PC-3 (cell line): ENCODE results near the gene RASAL2. TPM values are rescaled to one million over a fixed set of nuclear protein-coding genes. Genes with fewer than 3 reads are reported as not detected.

ENCODE experiments used
- ATAC-seq: fragments of 200-7000 bp; cut with Tn5 transposase; 2 replicates; pipeline ENCODE4 v1.9.1; 2020; ENCODE audit warnings: mild to moderate bottlenecking, moderate library complexity
- BruUV-seq: library from RNA; stranded (reverse); fragments of 400-500 nt; replicated peaks from 2 replicates; lab custom pipeline; 2021; lab: Mats Ljungman, UMichigan
- CTCF ChIA-PET: fragments of 300-600 bp; sonication (Branson Sonifier 250); formaldehyde crosslinking; loops from one replicate; lab custom pipeline; 2022; ENCODE audit warnings: antibody characterized with exemption; lab: Charles Lee
- POLR2A ChIA-PET: fragments of 300-600 bp; sonication (Branson Sonifier 250); formaldehyde crosslinking; loops from one replicate; lab custom pipeline; 2022; ENCODE audit warnings: antibody characterized with exemption; ENCODE audit not compliant: unreplicated experiment; lab: Charles Lee
- DNase-seq: peaks from one replicate; pipeline ENCODE4 v3.0.0-alpha.2; 2015
- H2AFZ ChIP-seq: fragments of 300-600 bp; sonication (generic); 2 replicates; pipeline ENCODE4 v1.6.0; 2016; ENCODE audit warnings: antibody characterized with exemption, low read length
- H3F3A ChIP-seq: fragments of 300-600 bp; sonication (generic); one replicate; pipeline ENCODE4 v1.6.0; 2017; ENCODE audit warnings: antibody characterized with exemption, low read length, control low read depth, mild to moderate bottlenecking; ENCODE audit not compliant: unreplicated experiment
- H3K27ac ChIP-seq: fragments of 300-600 bp; sonication (generic); 2 replicates; pipeline ENCODE4 v1.5.1; 2016; ENCODE audit warnings: mild to moderate bottlenecking, low read length
- H3K27me3 ChIP-seq: fragments of 300-600 bp; sonication (generic); 2 replicates; pipeline ENCODE4 v1.6.1; 2016; ENCODE audit warnings: low read length, mixed read lengths
- H3K36me3 ChIP-seq: fragments of 300-600 bp; sonication (generic); 2 replicates; pipeline ENCODE4 v1.6.1; 2016; ENCODE audit warnings: low read depth, mixed run types, low read length, mixed read lengths
- H3K4me1 ChIP-seq: fragments of 300-600 bp; sonication (generic); 2 replicates; pipeline ENCODE4 v1.5.1; 2016; ENCODE audit warnings: low read length; ENCODE audit not compliant: insufficient read depth
- H3K4me2 ChIP-seq: fragments of 300-600 bp; sonication (generic); 2 replicates; pipeline ENCODE4 v1.6.0; 2016; ENCODE audit warnings: low read length
- H3K4me3 ChIP-seq: fragments of 300-600 bp; sonication (generic); 2 replicates; pipeline ENCODE4 v1.5.1; 2016; ENCODE audit warnings: mild to moderate bottlenecking, low read length, mixed read lengths
- H3K79me2 ChIP-seq: fragments of 300-600 bp; sonication (generic); 2 replicates; pipeline ENCODE4 v1.6.1; 2017; ENCODE audit warnings: low read length, mixed read lengths
- H3K9ac ChIP-seq: fragments of 300-600 bp; sonication (generic); 2 replicates; pipeline ENCODE4 v1.6.0; 2016; ENCODE audit warnings: mild to moderate bottlenecking, low read length
- H3K9me2 ChIP-seq: fragments of 300-600 bp; sonication (generic); replicated peaks from 2 replicates; pipeline ENCODE4 v1.6.1; 2016; ENCODE audit warnings: mixed run types, low read length, mixed read lengths
- H3K9me3 ChIP-seq: fragments of 300-600 bp; sonication (generic); 2 replicates; pipeline ENCODE4 v1.6.1; 2016; ENCODE audit warnings: low read length, mixed read lengths
- H4K20me1 ChIP-seq: fragments of 300-600 bp; sonication (generic); 2 replicates; pipeline ENCODE4 v1.6.1; 2016; ENCODE audit warnings: low read length, mixed read lengths
- CTCF ChIP-seq: fragments of 300-600 bp; sonication (generic); conservative IDR thresholded peaks from 2 replicates; pipeline ENCODE4 v1.5.1; 2017; ENCODE audit warnings: antibody characterized with exemption, low read depth, mild to moderate bottlenecking, low read length
- EZH2 ChIP-seq: fragments of 300-600 bp; sonication (generic); IDR thresholded peaks from one replicate; pipeline ENCODE4 v1.6.1; 2017; ENCODE audit warnings: antibody characterized with exemption, mild to moderate bottlenecking, low read length; ENCODE audit not compliant: unreplicated experiment
- EZH2phosphoT487 ChIP-seq: fragments of 300-600 bp; sonication (generic); IDR thresholded peaks from 2 replicates; pipeline ENCODE4 v1.6.1; 2018; ENCODE audit warnings: mild to moderate bottlenecking, antibody characterized with exemption, low read length, borderline replicate concordance
- intact Hi-C: fragments of 100-400 bp; cut with micrococcal nuclease; formaldehyde crosslinking; loops from 2 replicates; pipeline ENCODE4 v1.9.0; 2023
- total RNA-seq: library from RNA; depleted of rRNA; stranded (reverse); fragments of >200 nt; gene quantifications from 2 replicates; pipeline ENCODE4 v1.2.3, GENCODE V29; 2014

RASAL2 gene
- total RNA-seq, 1 experiment from 2014 or later, result 7.9 TPM

GRCh38 chr1:178121883-178122282 is 28.0 kb downstream of the RASAL2 start:
- Histone ChIP-seq H3K79me2 (peaks cover 68% of the 10 kb centered on the region), H3K4me2 (no peak overlapping the region), H3K4me3 (no peak overlapping the region), H3K9me2 (no peaks in the 10 kb centered on the region), H4K20me1 (no peaks in the 10 kb centered on the region), H3K36me3 (0 out of 2 replicates have a peak, but pooled peaks cover 4% of the 10 kb centered on the region), H3K9me3 (no peaks in the 10 kb centered on the region), H3K9ac (no peak overlapping the region), H3K4me1 (peaks cover 50% of the 10 kb centered on the region), H2AFZ (no peak overlapping the region), H3K27ac (no peak overlapping the region), H3K27me3 (no peaks in the 10 kb centered on the region), H3F3A (no peaks in the 10 kb centered on the region)
- ChIA-PET CTCF (interaction anchor here (0.7 kb wide), 1 partner anchor 144 kb away, joined by 4 read pairs; no protein-coding TSS in a partner anchor), POLR2A (no interaction called here)
- no peak for ATAC-seq
- intact Hi-C loops, result no loop called here
- BruUV-seq, result no TSS peak
- TF ChIP-seq CTCF (no peak), EZH2 (no peak), EZH2phosphoT487 (no peak)
- no peak for DNase-seq

- Histone ChIP-seq H2AFZ (no peak overlapping the region), H3K9ac (no peak overlapping the region), H3K4me1 (peaks cover 54% of the 10 kb centered on the region), H3K4me2 (no peak overlapping the region), H4K20me1 (no peaks in the 10 kb centered on the region), H3K9me3 (no peaks in the 10 kb centered on the region), H3F3A (no peaks in the 10 kb centered on the region), H3K4me3 (no peak overlapping the region), H3K27ac (no peak overlapping the region), H3K9me2 (no peaks in the 10 kb centered on the region), H3K36me3 (0 out of 2 replicates have a peak, but pooled peaks cover 4% of the 10 kb centered on the region), H3K79me2 (peaks cover 64% of the 10 kb centered on the region), H3K27me3 (no peaks in the 10 kb centered on the region)
- ChIA-PET POLR2A (interaction anchor here (0.6 to 0.8 kb wide), 2 partner anchors 13 to 64 kb away, joined by 3 read pairs; no protein-coding TSS in a partner anchor), CTCF (interaction anchor here (0.7 kb wide), 1 partner anchor 145 kb away, joined by 4 read pairs; no protein-coding TSS in a partner anchor)
- TF ChIP-seq EZH2phosphoT487, result no peak
- TF ChIP-seq EZH2, result no peak
- no peak for TF ChIP-seq CTCF
- intact Hi-C loops, result no loop called here
- BruUV-seq, result no TSS peak
- ATAC-seq, result no peak
- DNase-seq, result peak; percentile 14
These were observed 28.4 kb downstream of the RASAL2 start for GRCh38 chr1:178122283-178122682.

- POLR2A ChIA-PET, result no interaction called here
- H3K9ac ChIP-seq, result no peak overlapping the region
- DNase-seq (no peak), ATAC-seq (no peak)
- H2AFZ ChIP-seq, result no peak overlapping the region; the same call in 1 of the 2 replicates
- no peaks in the 10 kb centered on the region for H3K9me2 ChIP-seq
- no peak overlapping the region for H3K27ac ChIP-seq
- peaks cover 67% of the 10 kb centered on the region for H3K79me2 ChIP-seq
- H3K4me1 ChIP-seq, result peaks cover 72% of the 10 kb centered on the region
- TF ChIP-seq CTCF (no peak), EZH2 (no peak), EZH2phosphoT487 (no peak)
- CTCF ChIA-PET, result no interaction called here
- H4K20me1 ChIP-seq, result no peaks in the 10 kb centered on the region
- H3F3A ChIP-seq, result no peaks in the 10 kb centered on the region
- no TSS peak for BruUV-seq
- no peak overlapping the region for H3K4me2 ChIP-seq
- H3K4me3 ChIP-seq, result no peak overlapping the region
- intact Hi-C loops, result no loop called here
- no peaks in the 10 kb centered on the region for H3K9me3 ChIP-seq
- H3K27me3 ChIP-seq, result no peaks in the 10 kb centered on the region
- 0 out of 2 replicates have a peak, but pooled peaks cover 4% of the 10 kb centered on the region for H3K36me3 ChIP-seq
These were observed 30.2 kb downstream of the RASAL2 start for GRCh38 chr1:178124115-178124514.
